Mesendoderm (in vitro differentiated cells): Measurements from ENCODE around the gene SLC23A2.

ENCODE experiments used
- DNase-seq: peaks from one replicate; pipeline ENCODE4 v3.0.0; 2013
- H2AK5ac ChIP-seq: 2 replicates; pipeline ENCODE4 v1.6.1; 2013; ENCODE audit warnings: low read length, inconsistent platforms
- H2BK120ac ChIP-seq: 2 replicates; pipeline ENCODE4 v1.6.1; 2013; ENCODE audit warnings: low read depth, mild to moderate bottlenecking, low read length, moderate library complexity, mixed read lengths
- H2BK15ac ChIP-seq: replicated peaks from 2 replicates; pipeline ENCODE4 v1.6.1; 2013; ENCODE audit warnings: low read depth, mild to moderate bottlenecking, moderate library complexity
- H2BK5ac ChIP-seq: 2 replicates; pipeline ENCODE4 v1.6.1; 2013; ENCODE audit warnings: low read length, inconsistent platforms
- H3K18ac ChIP-seq: 2 replicates; pipeline ENCODE4 v1.6.1; 2013; ENCODE audit warnings: mild to moderate bottlenecking, low read length, mixed read lengths
- H3K23ac ChIP-seq: one replicate; pipeline ENCODE4 v1.6.1; 2013; ENCODE audit warnings: low read length
- H3K27ac ChIP-seq: 2 replicates; pipeline ENCODE4 v1.5.1; 2013; ENCODE audit warnings: low read depth, mild to moderate bottlenecking, inconsistent platforms, low read length, moderate library complexity
- H3K27me3 ChIP-seq: 2 replicates; pipeline ENCODE4 v1.6.1; 2013; ENCODE audit warnings: low read length, control low read depth, mild to moderate bottlenecking, inconsistent platforms; ENCODE audit not compliant: insufficient read depth, poor library complexity
- H3K36me3 ChIP-seq: 2 replicates; pipeline ENCODE4 v1.6.1; 2013; ENCODE audit warnings: low read length, inconsistent platforms; ENCODE audit not compliant: control insufficient read depth, insufficient read depth
- H3K4ac ChIP-seq: one replicate; pipeline ENCODE4 v1.6.1; 2013; ENCODE audit warnings: low read depth, mild to moderate bottlenecking, low read length, moderate library complexity
- H3K4me1 ChIP-seq: 2 replicates; pipeline ENCODE4 v1.6.1; 2013; ENCODE audit warnings: low read depth, low read length, inconsistent platforms; ENCODE audit not compliant: control insufficient read depth
- H3K4me2 ChIP-seq: 2 replicates; pipeline ENCODE4 v1.6.1; 2013; ENCODE audit warnings: low read length
- H3K4me3 ChIP-seq: 2 replicates; pipeline ENCODE4 v1.5.1; 2013; ENCODE audit warnings: mild to moderate bottlenecking, low read length
- H3K56ac ChIP-seq: one replicate; pipeline ENCODE4 v1.6.1; 2013; ENCODE audit warnings: low read length
- H3K79me1 ChIP-seq: 2 replicates; pipeline ENCODE4 v1.6.1; 2013; ENCODE audit warnings: low read length, inconsistent platforms
- H3K79me2 ChIP-seq: 2 replicates; pipeline ENCODE4 v1.6.1; 2013; ENCODE audit warnings: mild to moderate bottlenecking, low read length; ENCODE audit not compliant: control insufficient read depth, insufficient read depth
- H3K9ac ChIP-seq: 2 replicates; pipeline ENCODE4 v1.6.1; 2013; ENCODE audit warnings: low read length, inconsistent platforms
- H4K5ac ChIP-seq: one replicate; pipeline ENCODE4 v1.6.1; 2013; ENCODE audit warnings: low read length
- H4K8ac ChIP-seq: one replicate; pipeline ENCODE4 v1.6.1; 2013; ENCODE audit warnings: low read depth, mild to moderate bottlenecking, control low read depth, low read length, moderate library complexity
- WGBS: extraction: QIAGEN DNeasy Blood & Tissue Kit; methylation state at CpG from one replicate; pipeline ENCODE4 v1.1.7; 2013; ENCODE audit warnings: low lambda C conversion rate, missing lambda C conversion rate; ENCODE audit not compliant: insufficient coverage; ENCODE audit errors: extremely low coverage; 5-methylcytosine and 5-hydroxymethylcytosine counted together

SLC23A2 gene

DNA sequence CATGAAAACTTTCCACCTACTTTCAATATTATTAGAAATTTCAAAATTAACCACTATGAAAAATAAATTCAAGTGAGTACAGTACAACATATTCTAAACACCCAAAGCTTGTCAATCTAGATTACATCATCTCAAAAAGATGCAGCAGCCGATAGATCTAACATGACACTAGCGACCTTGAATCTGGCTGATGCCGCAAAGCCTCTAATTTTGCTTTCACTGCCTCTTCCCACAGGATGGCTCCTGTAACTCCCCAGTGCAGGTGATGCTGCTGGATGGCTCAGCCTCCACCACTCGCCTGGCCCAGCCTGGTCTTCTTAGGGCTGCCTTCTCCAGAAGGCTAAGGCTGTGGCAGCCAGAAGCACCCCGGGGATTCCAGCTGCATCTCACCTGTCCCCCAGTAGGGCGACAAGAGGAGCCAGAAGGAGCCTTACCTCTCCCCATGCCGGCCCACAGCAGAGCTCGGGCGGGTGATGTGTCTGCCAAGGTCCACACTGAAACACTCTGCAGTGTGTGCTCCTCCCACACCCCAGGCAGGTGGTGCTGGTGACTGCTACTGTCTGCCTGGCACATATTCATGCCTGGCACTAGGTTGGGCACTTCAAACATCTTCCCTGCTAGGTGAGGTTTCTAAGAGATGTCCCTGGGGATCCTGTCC is 82.1 kb downstream of the SLC23A2 start:
- Histone ChIP-seq H3K4me1 (no peaks in the 10 kb centered on the region), H3K4me3 (no peak overlapping the region), H2BK5ac (no peak overlapping the region), H2AK5ac (no peak overlapping the region), H3K4me2 (no peak overlapping the region), H3K27me3 (no peaks in the 10 kb centered on the region), H3K9ac (no peak overlapping the region), H4K8ac (no peak overlapping the region), H3K79me1 (no peaks in the 10 kb centered on the region), H2BK15ac (no peak overlapping the region), H3K18ac (no peak overlapping the region), H3K79me2 (no peaks in the 10 kb centered on the region), H4K5ac (no peak overlapping the region), H3K36me3 (no peaks in the 10 kb centered on the region), H2BK120ac (no peak overlapping the region), H3K56ac (no peak overlapping the region), H3K4ac (no peak overlapping the region), H3K23ac (no peak overlapping the region), H3K27ac (no peak overlapping the region)
- WGBS = no CpG with 5 or more reads among the region's 9 CpGs
- DNase-seq = no peak

DNA sequence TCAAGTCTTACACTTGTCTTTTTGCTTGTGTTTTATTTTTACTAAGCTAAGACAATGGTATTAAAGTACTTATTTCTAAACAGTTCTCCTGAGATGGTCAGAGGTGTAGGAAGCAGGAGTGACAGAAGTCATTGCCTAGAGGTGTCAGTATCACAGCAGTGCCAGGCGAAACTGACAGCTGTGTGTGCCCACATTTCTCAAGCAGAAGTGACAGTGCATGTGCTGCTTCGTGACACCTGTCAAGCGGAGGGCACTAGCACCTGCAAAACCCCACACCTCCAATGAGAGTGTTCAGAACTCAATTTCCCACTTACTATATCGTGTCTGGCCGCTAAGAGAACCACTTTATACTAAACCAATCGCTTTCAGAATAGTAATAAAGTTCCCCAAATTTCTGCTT is 82.8 kb downstream of the SLC23A2 start:
- Histone ChIP-seq H3K4me1 (no peaks in the 10 kb centered on the region), H3K27me3 (no peaks in the 10 kb centered on the region), H2BK5ac (no peak overlapping the region), H3K4me2 (no peak overlapping the region), H2BK15ac (no peak overlapping the region), H4K8ac (no peak overlapping the region), H3K27ac (no peak overlapping the region), H3K79me1 (no peaks in the 10 kb centered on the region), H3K56ac (no peak overlapping the region), H3K9ac (no peak overlapping the region), H3K4me3 (no peak overlapping the region), H3K23ac (no peak overlapping the region), H3K36me3 (no peaks in the 10 kb centered on the region), H3K18ac (no peak overlapping the region), H2AK5ac (no peak overlapping the region), H3K79me2 (no peaks in the 10 kb centered on the region), H4K5ac (no peak overlapping the region), H3K4ac (no peak overlapping the region), H2BK120ac (no peak overlapping the region)
- WGBS = no CpG with 5 or more reads among the region's 6 CpGs
- DNase-seq = no peak

DNA sequence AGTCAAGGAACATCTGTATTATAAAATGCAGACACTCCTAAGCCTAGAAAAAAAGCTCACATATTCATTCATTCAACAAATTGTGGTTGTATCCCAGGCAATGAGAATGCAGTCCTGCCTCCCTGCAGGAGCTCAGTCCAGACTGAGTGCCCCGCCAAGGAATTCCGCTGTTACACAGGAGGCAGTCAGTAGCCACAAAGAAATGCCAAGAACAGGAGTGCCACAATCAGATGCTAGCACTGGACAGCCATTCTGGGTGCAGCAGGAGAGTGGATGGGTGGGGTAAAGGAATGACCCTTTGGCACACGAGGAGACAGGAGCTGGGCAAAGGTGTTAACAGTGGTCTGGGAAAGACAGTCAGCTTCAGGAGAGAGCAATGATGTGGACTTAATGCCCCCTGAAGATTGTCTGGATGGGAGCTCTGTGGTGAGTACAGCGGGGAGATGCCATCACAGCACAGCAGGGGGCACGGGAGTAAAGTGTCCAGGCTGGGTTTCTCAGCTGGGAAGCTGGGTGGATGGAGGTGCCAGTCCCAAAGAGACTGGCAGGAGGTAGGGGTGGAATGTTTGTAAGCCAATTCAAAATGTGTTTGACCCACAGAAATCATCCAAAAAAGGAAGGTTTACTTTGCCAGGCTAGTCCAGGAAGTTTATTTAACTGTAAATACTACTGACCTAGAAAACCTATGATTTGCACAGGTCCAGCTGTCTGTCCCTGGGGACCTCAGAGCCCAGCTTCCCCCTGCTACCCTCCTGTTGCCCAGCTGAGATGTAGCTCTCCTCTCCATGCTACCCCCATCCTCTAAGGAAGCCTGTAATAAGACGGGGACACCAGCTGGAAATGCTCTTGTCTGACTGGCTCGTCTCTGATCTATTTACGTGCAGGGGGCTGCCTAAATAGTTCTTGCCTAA is 84.1 kb downstream of the SLC23A2 start:
- Histone ChIP-seq H3K4me1 (no peaks in the 10 kb centered on the region), H3K23ac (no peak overlapping the region), H3K56ac (no peak overlapping the region), H2BK120ac (no peak overlapping the region), H4K8ac (no peak overlapping the region), H2BK5ac (no peak overlapping the region), H3K9ac (no peak overlapping the region), H2BK15ac (no peak overlapping the region), H3K18ac (no peak overlapping the region), H3K27ac (no peak overlapping the region), H3K36me3 (no peaks in the 10 kb centered on the region), H3K4me3 (no peak overlapping the region), H3K4ac (no peak overlapping the region), H3K4me2 (no peak overlapping the region), H2AK5ac (no peak overlapping the region), H3K27me3 (no peaks in the 10 kb centered on the region), H4K5ac (no peak overlapping the region), H3K79me2 (no peaks in the 10 kb centered on the region), H3K79me1 (no peaks in the 10 kb centered on the region)
- WGBS = no CpG with 5 or more reads among the region's 8 CpGs
- DNase-seq = no peak

DNA sequence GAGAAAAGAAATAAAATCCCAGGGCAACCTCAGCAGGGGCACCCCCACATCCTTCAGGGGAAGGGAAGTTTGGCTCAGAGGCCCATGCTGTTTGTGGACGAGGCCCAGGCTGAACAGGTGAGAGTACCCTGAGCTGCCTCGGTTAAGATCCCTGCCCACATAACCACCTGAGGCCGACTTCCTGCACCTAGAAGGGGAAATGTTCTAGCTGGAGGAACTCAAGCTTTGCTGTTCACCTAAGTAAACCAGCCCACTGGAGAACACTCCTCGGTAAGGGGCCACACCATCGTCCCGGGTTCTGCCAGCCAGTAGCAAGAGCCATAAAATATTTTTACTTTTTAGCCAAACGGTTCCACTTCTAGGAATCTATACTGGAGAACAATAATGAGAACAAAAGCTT is 88.2 kb downstream of the SLC23A2 start:
- Histone ChIP-seq H2AK5ac (no peak overlapping the region), H3K4me1 (no peaks in the 10 kb centered on the region), H3K4ac (no peak overlapping the region), H3K23ac (no peak overlapping the region), H3K36me3 (no peaks in the 10 kb centered on the region), H3K27me3 (no peaks in the 10 kb centered on the region), H4K5ac (no peak overlapping the region), H3K79me2 (no peaks in the 10 kb centered on the region), H2BK15ac (no peak overlapping the region), H3K4me3 (no peak overlapping the region), H2BK120ac (no peak overlapping the region), H3K56ac (no peak overlapping the region), H3K4me2 (no peak overlapping the region), H3K9ac (no peak overlapping the region), H3K27ac (peak overlapping the region; percentile 30), H3K18ac (no peak overlapping the region), H3K79me1 (no peaks in the 10 kb centered on the region), H2BK5ac (no peak overlapping the region), H4K8ac (no peak overlapping the region)
- no peak for DNase-seq
- no CpG with 5 or more reads among the region's 7 CpGs for WGBS

DNA sequence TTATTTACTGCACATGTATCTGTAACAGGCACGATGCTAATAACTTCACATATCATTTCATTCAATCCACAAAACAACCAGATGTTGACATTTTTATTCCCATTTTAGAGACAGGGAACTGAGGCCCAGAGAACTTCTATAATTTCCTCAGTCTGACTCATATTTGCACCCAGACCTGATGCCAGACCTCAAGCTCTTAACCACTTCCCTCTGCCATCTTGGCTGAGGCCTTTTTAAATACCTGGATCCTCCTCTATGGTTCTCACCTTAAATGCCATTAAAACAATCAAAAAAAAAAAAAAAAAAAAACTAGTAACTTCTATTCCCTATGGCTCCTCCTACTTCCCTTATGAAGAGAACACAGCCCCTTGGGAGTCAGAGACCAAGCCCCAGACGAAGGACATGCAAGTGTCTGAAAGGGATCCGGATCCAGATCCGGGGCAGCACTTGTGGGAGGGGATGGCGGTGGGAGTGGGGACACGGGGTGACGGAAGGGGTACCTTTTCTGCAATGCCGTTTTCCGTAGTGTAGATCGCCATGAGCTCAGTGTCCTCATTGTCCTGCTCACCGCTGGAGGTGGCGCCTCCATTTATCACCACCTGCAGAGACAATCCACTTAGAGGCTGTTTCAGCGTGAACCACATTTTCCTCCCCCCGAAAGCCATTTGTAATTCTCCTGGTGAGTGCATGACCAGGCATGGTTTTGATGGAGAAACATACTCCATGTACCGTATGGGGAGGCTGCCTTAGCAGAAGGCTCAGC is 88.7 kb downstream of the SLC23A2 start:
- no peak overlapping the region for H2AK5ac ChIP-seq
- H2BK5ac ChIP-seq = no peak overlapping the region
- peak; percentile 77 for DNase-seq
- no peak overlapping the region for H2BK120ac ChIP-seq
- H3K4me3 ChIP-seq = no peak overlapping the region
- H3K18ac ChIP-seq = no peak overlapping the region
- H3K4me2 ChIP-seq = no peak overlapping the region
- H3K27me3 ChIP-seq = no peaks in the 10 kb centered on the region
- H3K27ac ChIP-seq = peak overlapping the region; percentile 30
- H3K79me1 ChIP-seq = no peaks in the 10 kb centered on the region
- H3K56ac ChIP-seq = no peak overlapping the region
- H3K9ac ChIP-seq = no peak overlapping the region
- no peak overlapping the region for H3K4ac ChIP-seq
- WGBS = 100% methylated on average over 1 of the region's 15 CpGs
- H4K8ac ChIP-seq = no peak overlapping the region
- H3K36me3 ChIP-seq = no peaks in the 10 kb centered on the region
- no peaks in the 10 kb centered on the region for H3K79me2 ChIP-seq
- no peak overlapping the region for H4K5ac ChIP-seq
- H2BK15ac ChIP-seq = no peak overlapping the region
- H3K4me1 ChIP-seq = no peaks in the 10 kb centered on the region
- H3K23ac ChIP-seq = no peak overlapping the region
